T-cell (primary cell): ENCODE data around the gene AP1B1. TPM values are rescaled to one million over a fixed set of nuclear protein-coding genes. Genes with fewer than 3 reads are reported as not detected.
"Not testable (repeated sequence)": the region's sequence is repeated elsewhere in the genome, so short reads cannot be mapped to it uniquely, and the experiment has no call there.

Experiments
- ATAC-seq, 4 experiments: fragments of 200-7000 bp in 3 of 4; fragments of 150-1000 bp in 1 of 4; cut with Tn5 transposase; replicated peaks in 1 of 4; 1 replicate in 3 of 4; 2 replicates in 1 of 4; pipeline ENCODE4 v1.10.0; 2021; ENCODE audit warnings: moderate library complexity in 3 of 4, mild to moderate bottlenecking in 2 of 4, moderate number of reproducible peaks in 1 of 4
- CTCF ChIA-PET, 2 donors: fragments of 300-600 bp; sonication (Branson Sonifier 250); formaldehyde crosslinking; loops; one replicate each; lab custom pipeline; 2022; ENCODE audit warnings: antibody characterized with exemption in 2 of 2; lab: Charles Lee
- POLR2A ChIA-PET, 2 donors: fragments of 300-600 bp; sonication (Branson Sonifier 250); formaldehyde crosslinking; loops; one replicate each; lab custom pipeline; 2022; ENCODE audit warnings: antibody characterized with exemption in 2 of 2; lab: Charles Lee
- DNase-seq, 35 experiments: peaks; one replicate each; pipeline versions ENCODE4 v3.0.0 to v3.0.0-alpha.2; 2013 to 2023
- H3K27ac ChIP-seq: one replicate; pipeline ENCODE4 v1.5.1; 2013; ENCODE audit warnings: low read length
- H3K27me3 ChIP-seq, 2 experiments: replicated peaks in 1 of 2; 1 replicate in 1 of 2; 2 replicates in 1 of 2; pipeline versions ENCODE4 v1.6.1 to v1.7.0; 2013; ENCODE audit warnings: low read length in 1 of 2, mixed read lengths in 1 of 2; ENCODE audit not compliant: control insufficient read depth in 2 of 2, insufficient read depth in 2 of 2; ENCODE audit errors: extremely low read depth in 1 of 2
- H3K36me3 ChIP-seq, 2 donors: 1 replicate in 1 of 2; 2 replicates in 1 of 2; pipeline versions ENCODE4 v1.6.1 to v1.7.0; 2013; ENCODE audit warnings: low read length in 1 of 2; ENCODE audit not compliant: control insufficient read depth in 2 of 2, insufficient read depth in 1 of 2; ENCODE audit errors: extremely low read depth in 1 of 2
- H3K4me1 ChIP-seq, 2 experiments: 1 replicate in 1 of 2; 2 replicates in 1 of 2; pipeline versions ENCODE4 v1.6.1 to v1.7.0; 2013; ENCODE audit warnings: low read length in 2 of 2, mixed read lengths in 1 of 2; ENCODE audit not compliant: insufficient read depth in 2 of 2, control insufficient read depth in 1 of 2; ENCODE audit errors: extremely low read depth in 1 of 2
- H3K4me3 ChIP-seq, 2 donors: 1 replicate in 1 of 2; 2 replicates in 1 of 2; pipeline versions ENCODE4 v1.5.1 to v1.7.0; 2013; ENCODE audit warnings: mild to moderate bottlenecking in 2 of 2, low read length in 1 of 2, moderate library complexity in 1 of 2; ENCODE audit not compliant: control insufficient read depth in 1 of 2; ENCODE audit errors: extremely low read depth in 1 of 2
- H3K9me3 ChIP-seq: 2 replicates; pipeline ENCODE4 v1.7.0; 2013
- H3K27ac Mint-ChIP-seq, 2 donors: one replicate each; pipeline ENCODE4 v1.8.0; 2020 to 2021; ENCODE audit warnings: mild to moderate bottlenecking in 2 of 2, mixed read lengths in 2 of 2
- H3K27me3 Mint-ChIP-seq, 2 donors: one replicate each; pipeline ENCODE4 v1.8.0; 2021 to 2022; ENCODE audit warnings: mixed read lengths in 2 of 2
- H3K36me3 Mint-ChIP-seq: one replicate; pipeline ENCODE4 v1.8.0; 2021; ENCODE audit warnings: mixed read lengths
- H3K4me1 Mint-ChIP-seq, 3 donors: one replicate each; pipeline ENCODE4 v1.8.0; 2020 to 2022; ENCODE audit warnings: mixed read lengths in 3 of 3, mild to moderate bottlenecking in 1 of 3
- H3K4me3 Mint-ChIP-seq, 3 donors: one replicate each; pipeline ENCODE4 v1.8.0; 2020 to 2022; ENCODE audit warnings: mild to moderate bottlenecking in 3 of 3, mixed read lengths in 3 of 3, moderate library complexity in 3 of 3
- H3K9me3 Mint-ChIP-seq, 3 donors: one replicate each; pipeline ENCODE4 v1.8.0; 2020 to 2022; ENCODE audit warnings: mixed read lengths in 3 of 3
- WGBS: methylation state at CpG from one replicate; pipeline ENCODE4 v1.1.5; 2013; ENCODE audit warnings: missing lambda C conversion rate; ENCODE audit not compliant: insufficient coverage; 5-methylcytosine and 5-hydroxymethylcytosine counted together
- total RNA-seq, 35 experiments: library from RNA in 6 of 35; stranded (reverse) in 6 of 35; fragments of 120-200 nt in 1 of 35; gene quantifications; one replicate each; pipeline versions ENCODE4 v1.2.1 to v1.2.4 and lab custom pipeline; 2013 to 2026

AP1B1 gene
- total RNA-seq, 5 donors from 2014 or later (not counting 1 experiment from before 2014, with no cell fraction given): 41.1 to 49.5 (median 47.1) TPM

GRCh38 chr22:29351891-29352290, 36.5 kb downstream of the AP1B1 start:
- no peaks in the 10 kb centered on the region for H3K9me3 Mint-ChIP-seq

GRCh38 chr22:29351042-29351441, 37.3 kb downstream of the AP1B1 start:
- no peaks in the 10 kb centered on the region for H3K27me3 Mint-ChIP-seq
- WGBS: 97% methylated on average over 6 of the region's 6 CpGs
- no peak overlapping the region for H3K4me3 Mint-ChIP-seq
- ChIA-PET POLR2A (no interaction called here), CTCF (no interaction called here)
- DNase-seq: no peak
- peaks cover 57% of the 10 kb centered on the region for H3K36me3 Mint-ChIP-seq
- H3K4me1 Mint-ChIP-seq: no peaks in the 10 kb centered on the region
- H3K9me3 Mint-ChIP-seq: no peaks in the 10 kb centered on the region
- Histone ChIP-seq H3K27me3 (no peaks in the 10 kb centered on the region), H3K4me3 (no peak overlapping the region), H3K4me1 (no peaks in the 10 kb centered on the region), H3K27ac (no peak overlapping the region), H3K36me3 (peaks cover 19 to 97% of the 10 kb centered on the region in 2 donors), H3K9me3 (no peaks in the 10 kb centered on the region)
- no peak for ATAC-seq
- no peak overlapping the region for H3K27ac Mint-ChIP-seq

More at GRCh38 chr22:29351891-29352290, 36.5 kb downstream of the AP1B1 start:
- ATAC-seq (no peak), DNase-seq (no peak)
- Histone ChIP-seq H3K36me3 (peaks cover 23 to 97% of the 10 kb centered on the region in 2 donors), H3K27me3 (no peaks in the 10 kb centered on the region), H3K4me1 (no peaks in the 10 kb centered on the region), H3K4me3 (no peak overlapping the region), H3K9me3 (no peaks in the 10 kb centered on the region), H3K27ac (no peak overlapping the region)
- Mint-ChIP-seq H3K27me3 (no peaks in the 10 kb centered on the region), H3K27ac (no peak overlapping the region), H3K36me3 (peaks cover 52% of the 10 kb centered on the region), H3K4me3 (no peak overlapping the region), H3K4me1 (no peaks in the 10 kb centered on the region)
- ChIA-PET POLR2A (no interaction called here), CTCF (no interaction called here)
- 95% methylated on average over 7 of the region's 9 CpGs for WGBS

- H3K27ac Mint-ChIP-seq: no peak overlapping the region
- H3K4me3 Mint-ChIP-seq: no peak overlapping the region
- H3K27me3 Mint-ChIP-seq: no peaks in the 10 kb centered on the region
These were observed 39.4 kb downstream of the AP1B1 start for GRCh38 chr22:29348956-29349355.

GRCh38 chr22:29348041-29348440, 40.3 kb downstream of the AP1B1 start:
- DNase-seq (no peak), ATAC-seq (no peak)
- CTCF ChIA-PET: no interaction called here
- no peaks in the 10 kb centered on the region for H3K27me3 ChIP-seq
- H3K4me3 Mint-ChIP-seq: no peak overlapping the region
- no peaks in the 10 kb centered on the region for H3K4me1 ChIP-seq
- POLR2A ChIA-PET: no interaction called here
- H3K27ac ChIP-seq: no peak overlapping the region
- H3K4me3 ChIP-seq: no peak overlapping the region
- no peak overlapping the region for H3K27ac Mint-ChIP-seq
- H3K36me3 Mint-ChIP-seq: peaks cover 59% of the 10 kb centered on the region
- no peaks in the 10 kb centered on the region for H3K27me3 Mint-ChIP-seq
- peaks cover 18 to 81% of the 10 kb centered on the region in 2 donors for H3K36me3 ChIP-seq
- no peaks in the 10 kb centered on the region for H3K4me1 Mint-ChIP-seq
- H3K9me3 ChIP-seq: no peaks in the 10 kb centered on the region
- 84% methylated on average over 2 of the region's 2 CpGs for WGBS
- no peaks in the 10 kb centered on the region for H3K9me3 Mint-ChIP-seq

More at GRCh38 chr22:29348956-29349355, 39.4 kb downstream of the AP1B1 start:
- ATAC-seq (no peak), DNase-seq (no peak)
- Histone ChIP-seq H3K9me3 (no peaks in the 10 kb centered on the region), H3K27ac (no peak overlapping the region), H3K4me1 (no peaks in the 10 kb centered on the region), H3K4me3 (no peak overlapping the region), H3K27me3 (no peaks in the 10 kb centered on the region), H3K36me3 (peaks cover 16 to 84% of the 10 kb centered on the region in 2 donors)
- no peaks in the 10 kb centered on the region for H3K4me1 Mint-ChIP-seq
- POLR2A ChIA-PET: no interaction called here
- CTCF ChIA-PET: no interaction called here
- H3K36me3 Mint-ChIP-seq: peaks cover 60% of the 10 kb centered on the region
- 92% methylated on average over 15 of the region's 18 CpGs for WGBS
- no peaks in the 10 kb centered on the region for H3K9me3 Mint-ChIP-seq

GRCh38 chr22:29346659-29347058, 41.7 kb downstream of the AP1B1 start:
- DNase-seq (no peak), ATAC-seq (no peak)
- Mint-ChIP-seq H3K4me3 (no peak overlapping the region), H3K27ac (no peak overlapping the region), H3K36me3 (peaks cover 61% of the 10 kb centered on the region), H3K27me3 (no peaks in the 10 kb centered on the region), H3K9me3 (no peaks in the 10 kb centered on the region), H3K4me1 (no peaks in the 10 kb centered on the region)
- Histone ChIP-seq H3K27me3 (no peaks in the 10 kb centered on the region), H3K4me3 (no peak overlapping the region), H3K36me3 (peaks cover 18 to 81% of the 10 kb centered on the region in 2 donors), H3K27ac (no peak overlapping the region), H3K9me3 (no peaks in the 10 kb centered on the region), H3K4me1 (no peaks in the 10 kb centered on the region)
- 100% methylated on average over 1 of the region's 4 CpGs for WGBS
- POLR2A ChIA-PET: no interaction called here
- CTCF ChIA-PET: no interaction called here

GRCh38 chr22:29345932-29346331, 42.4 kb downstream of the AP1B1 start:
- H3K27me3 ChIP-seq: no peaks in the 10 kb centered on the region
- no peak overlapping the region for H3K4me3 Mint-ChIP-seq
- peaks cover 13 to 81% of the 10 kb centered on the region in 2 donors for H3K36me3 ChIP-seq
- no peaks in the 10 kb centered on the region for H3K4me1 ChIP-seq
- H3K27ac Mint-ChIP-seq: no peak overlapping the region
- DNase-seq: no peak
- ChIA-PET CTCF (no interaction called here), POLR2A (no interaction called here)
- H3K4me3 ChIP-seq: no peak overlapping the region
- H3K27ac ChIP-seq: no peak overlapping the region
- no peaks in the 10 kb centered on the region for H3K9me3 Mint-ChIP-seq
- no peak for ATAC-seq
- no peaks in the 10 kb centered on the region for H3K4me1 Mint-ChIP-seq
- no peaks in the 10 kb centered on the region for H3K27me3 Mint-ChIP-seq
- H3K36me3 Mint-ChIP-seq: peaks cover 61% of the 10 kb centered on the region
- no peaks in the 10 kb centered on the region for H3K9me3 ChIP-seq

- H3K9me3 Mint-ChIP-seq, H3K27me3 Mint-ChIP-seq, H3K27ac Mint-ChIP-seq, DNase-seq, H3K27ac ChIP-seq, H3K4me1 Mint-ChIP-seq, POLR2A ChIA-PET, H3K9me3 ChIP-seq, H3K27me3 ChIP-seq, ATAC-seq, H3K4me3 Mint-ChIP-seq, H3K4me3 ChIP-seq, H3K4me1 ChIP-seq, CTCF ChIA-PET: not testable (repeated sequence)
- peaks cover 22 to 81% of the 10 kb centered on the region in 2 donors for H3K36me3 ChIP-seq
- WGBS: 100% methylated on average over 3 of the region's 5 CpGs
- peaks cover 61% of the 10 kb centered on the region for H3K36me3 Mint-ChIP-seq
These were observed 43.5 kb downstream of the AP1B1 start for GRCh38 chr22:29344889-29345288.
